Measurements from ENCODE around the gene MYL11.

Gene MYL11

DNA sequence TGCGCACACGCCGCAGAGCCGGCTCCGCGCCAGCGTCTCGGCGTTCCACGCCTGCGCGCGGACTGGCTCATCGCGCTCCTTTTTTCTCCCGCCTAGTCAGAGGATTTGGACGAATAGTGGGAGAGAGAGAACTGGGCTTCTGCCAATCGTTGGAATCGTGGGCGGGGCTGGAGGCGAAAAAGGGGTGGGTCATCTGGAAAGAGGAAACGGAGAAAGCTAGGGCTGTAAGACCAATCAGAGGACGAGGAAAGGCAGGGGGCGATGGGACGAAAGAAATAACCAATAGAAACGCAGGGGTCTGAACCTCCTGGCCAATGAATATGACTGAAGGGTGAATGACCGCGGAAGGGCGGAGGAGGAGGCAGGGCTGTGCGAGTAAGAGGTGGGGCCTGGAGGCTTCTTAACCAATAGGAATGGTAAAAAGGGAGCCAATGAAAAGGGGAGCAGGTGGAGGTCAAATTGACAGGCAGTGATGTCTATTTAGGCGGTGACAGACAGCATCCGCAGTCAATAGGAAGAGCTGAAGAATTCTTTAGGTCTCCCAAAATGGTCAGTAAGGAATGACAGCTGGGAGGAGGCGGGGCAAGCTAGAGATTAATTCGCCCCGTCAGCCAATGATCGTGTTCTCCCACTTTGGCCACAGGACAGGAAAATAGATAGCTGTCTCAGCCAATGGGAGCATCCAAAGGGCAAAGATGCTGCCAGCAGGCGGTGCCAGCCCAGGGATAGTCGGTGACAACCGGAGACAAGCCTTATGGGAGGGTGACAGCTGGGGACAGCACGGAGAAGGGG lies 4.0 kb upstream of the MYL11 start, which contains the start of gene TBC1D10B:
Gene TBC1D10B (minus strand): TSS at position 39 of the 792 bp plus-strand sequence. CDS start 311 bp downstream, outside the sequence.
- peak; percentile 100 for DNase-seq
- TF ChIP-seq GATA1 (IDR thresholded peaks at IDR 0.05; ENCODE audit: low read depth, low read length) (no peak), POLR2A (IDR thresholded peaks at IDR 0.05; ENCODE audit: low read length) (peak; percentile 54)

DNA sequence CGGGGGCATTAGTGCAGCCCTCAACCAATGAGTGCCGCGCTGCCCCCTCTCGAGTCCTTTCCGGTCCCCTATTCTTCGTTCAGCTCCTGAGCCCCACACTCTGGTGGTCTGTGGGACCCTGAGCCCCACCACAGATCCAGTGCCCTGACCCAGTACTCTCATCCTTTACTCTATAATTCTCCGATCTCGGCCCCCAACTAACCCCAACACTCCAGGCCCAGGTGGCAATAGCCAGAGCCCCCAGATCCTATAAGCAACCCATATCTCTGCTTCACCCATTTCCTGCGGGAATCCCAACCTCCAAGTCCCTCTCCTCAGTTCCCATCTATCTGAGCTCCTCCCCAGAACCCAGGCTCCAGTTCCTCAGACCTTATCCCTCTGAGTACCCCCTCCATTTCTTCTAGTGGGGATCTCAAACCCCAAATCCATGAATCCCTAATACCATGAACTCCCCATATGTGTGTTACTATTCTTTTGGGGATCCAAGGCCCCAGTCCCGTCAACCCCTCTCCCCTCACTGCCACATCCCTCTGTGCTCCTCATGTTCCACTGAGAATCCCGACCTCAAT lies 3.3 kb upstream of the MYL11 start:
- no peak for TF ChIP-seq POLR2A (IDR thresholded peaks at IDR 0.05; ENCODE audit: low read length)
- no peak for TF ChIP-seq GATA1 (IDR thresholded peaks at IDR 0.05; ENCODE audit: low read depth, low read length)
- no peak for DNase-seq

DNA sequence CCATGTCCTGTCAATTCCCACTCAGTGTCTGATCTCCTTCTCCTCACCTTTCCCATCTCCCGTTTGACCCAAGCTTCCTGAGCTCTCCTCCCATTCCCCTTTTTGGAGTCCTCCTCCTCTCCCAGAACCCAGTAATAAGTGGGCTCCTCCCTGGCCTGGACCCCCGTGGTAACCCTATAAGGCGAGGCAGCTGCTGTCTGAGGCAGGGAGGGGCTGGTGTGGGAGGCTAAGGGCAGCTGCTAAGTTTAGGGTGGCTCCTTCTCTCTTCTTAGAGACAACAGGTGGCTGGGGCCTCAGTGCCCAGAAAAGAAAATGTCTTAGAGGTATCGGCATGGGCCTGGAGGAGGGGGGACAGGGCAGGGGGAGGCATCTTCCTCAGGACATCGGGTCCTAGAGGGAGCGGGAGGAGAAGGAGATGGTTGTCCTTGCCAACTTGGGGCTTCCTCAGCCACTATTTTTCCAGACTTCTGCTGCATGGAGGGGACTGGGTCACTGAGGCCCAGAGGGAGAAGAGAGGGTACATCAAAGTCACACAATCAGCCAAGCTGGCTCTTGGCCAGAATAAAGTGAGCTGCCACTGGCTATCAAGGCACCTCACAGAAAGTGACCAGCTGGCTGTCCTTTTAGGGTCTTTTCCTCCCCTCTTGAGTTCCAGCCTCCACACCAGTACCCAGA lies 2.4 kb upstream of the MYL11 start:
- peak in 1 of 2 experiments; percentile 62 for DNase-seq
- no peak for TF ChIP-seq GATA1 (IDR thresholded peaks at IDR 0.05; ENCODE audit: low read depth, low read length)
- no peak for TF ChIP-seq POLR2A (IDR thresholded peaks at IDR 0.05; ENCODE audit: low read length)

DNA sequence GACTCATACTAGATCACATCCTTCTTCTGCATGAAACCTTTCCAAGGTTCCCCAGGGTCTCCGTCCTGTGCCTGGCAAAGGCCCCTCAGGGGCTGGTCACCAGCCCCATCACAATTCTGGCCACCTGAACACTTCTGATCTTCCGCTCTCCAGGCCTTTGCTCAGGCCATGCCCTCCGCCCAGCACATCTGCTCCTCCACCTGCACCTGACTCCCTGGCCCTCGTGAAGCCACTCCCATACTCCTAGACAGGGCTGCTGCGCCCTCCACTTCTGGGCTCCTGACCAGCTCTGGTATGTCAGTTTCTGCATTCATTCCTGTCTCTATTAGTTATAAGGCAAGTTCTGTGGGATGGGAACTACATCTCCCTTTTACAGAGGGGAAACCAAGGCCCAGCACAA lies 1.9 kb upstream of the MYL11 start:
- DNase-seq: no peak
- TF ChIP-seq POLR2A (IDR thresholded peaks at IDR 0.05; ENCODE audit: low read length): no peak
- TF ChIP-seq GATA1 (IDR thresholded peaks at IDR 0.05; ENCODE audit: low read depth, low read length): no peak

DNA sequence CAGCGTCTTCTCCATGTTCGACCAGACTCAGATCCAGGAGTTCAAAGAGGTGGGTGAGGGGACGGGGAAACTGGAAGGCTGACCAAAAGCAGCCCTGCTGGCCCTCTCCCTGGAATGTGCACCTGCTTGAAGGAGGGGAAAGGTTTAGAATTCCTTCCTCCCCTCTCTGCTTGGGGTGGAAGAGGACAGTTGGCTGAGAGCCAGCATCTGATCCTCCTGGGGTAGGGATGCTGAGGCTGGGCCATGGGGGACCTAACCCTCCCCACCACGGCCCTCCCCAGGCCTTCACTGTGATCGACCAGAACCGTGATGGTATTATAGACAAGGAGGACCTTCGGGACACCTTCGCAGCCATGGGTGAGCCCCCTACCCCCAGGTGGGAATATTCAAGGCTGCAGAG lies 1.3 kb downstream of the MYL11 start:
- no peak for DNase-seq
- no peak for TF ChIP-seq POLR2A (IDR thresholded peaks at IDR 0.05; ENCODE audit: low read length)
- no peak for TF ChIP-seq GATA1 (IDR thresholded peaks at IDR 0.05; ENCODE audit: low read depth, low read length)

DNA sequence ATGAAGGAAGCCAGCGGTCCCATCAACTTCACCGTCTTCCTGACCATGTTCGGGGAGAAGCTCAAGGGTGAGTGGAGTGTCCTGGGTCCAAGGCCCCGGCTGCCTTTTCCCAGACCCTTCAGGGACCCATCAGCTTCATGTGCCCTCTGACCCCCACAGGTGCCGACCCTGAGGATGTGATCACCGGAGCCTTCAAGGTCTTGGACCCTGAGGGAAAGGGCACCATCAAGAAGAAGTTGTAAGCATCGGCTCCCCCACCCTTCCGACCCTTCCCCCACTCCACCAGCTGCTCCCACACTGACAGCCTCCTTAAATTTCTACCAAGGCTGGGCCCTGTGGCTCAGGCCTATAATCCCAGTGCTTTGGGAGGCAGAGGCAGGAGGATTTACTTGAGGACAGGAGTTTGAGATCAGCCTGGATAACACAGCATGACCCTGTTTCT lies 1.9 kb downstream of the MYL11 start:
- no peak for DNase-seq
- no peak for TF ChIP-seq GATA1 (IDR thresholded peaks at IDR 0.05; ENCODE audit: low read depth, low read length)

DNA sequence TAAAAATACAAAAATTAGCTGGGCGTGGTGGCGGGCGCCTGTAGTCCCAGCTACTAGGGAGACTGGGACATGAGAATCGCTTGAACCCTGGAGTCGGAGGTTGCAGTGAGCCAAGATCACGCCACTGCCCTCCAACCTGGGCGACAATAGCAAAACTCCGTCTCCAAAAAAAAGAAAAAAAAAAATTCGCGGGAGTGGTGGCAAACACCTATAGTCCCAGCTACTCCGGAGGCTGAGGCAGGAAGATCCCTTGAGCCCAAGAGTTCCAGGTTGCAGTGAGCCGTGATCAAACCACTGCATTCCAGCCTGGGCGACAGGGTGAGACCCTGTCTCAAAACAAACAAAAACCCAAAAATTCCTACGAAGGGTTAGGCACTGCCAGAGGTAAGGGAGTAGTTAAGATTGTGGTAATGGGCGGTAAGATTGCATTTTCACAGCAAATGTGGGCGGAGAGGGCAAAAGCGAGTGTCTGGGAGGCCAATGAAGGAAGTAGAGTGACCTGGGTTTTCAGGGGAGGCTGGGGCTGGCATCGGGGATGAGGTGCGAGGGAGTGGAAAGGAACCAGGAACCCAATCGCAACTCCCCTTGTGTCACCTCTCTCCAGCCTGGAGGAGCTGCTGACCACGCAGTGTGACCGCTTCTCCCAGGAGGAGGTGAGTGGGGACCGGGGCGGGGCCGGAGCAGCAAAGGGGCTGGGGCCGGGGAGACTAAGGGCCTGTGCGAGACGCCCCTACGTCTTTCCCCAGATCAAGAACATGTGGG lies 2.6 kb downstream of the MYL11 start:
- no peak for DNase-seq

DNA sequence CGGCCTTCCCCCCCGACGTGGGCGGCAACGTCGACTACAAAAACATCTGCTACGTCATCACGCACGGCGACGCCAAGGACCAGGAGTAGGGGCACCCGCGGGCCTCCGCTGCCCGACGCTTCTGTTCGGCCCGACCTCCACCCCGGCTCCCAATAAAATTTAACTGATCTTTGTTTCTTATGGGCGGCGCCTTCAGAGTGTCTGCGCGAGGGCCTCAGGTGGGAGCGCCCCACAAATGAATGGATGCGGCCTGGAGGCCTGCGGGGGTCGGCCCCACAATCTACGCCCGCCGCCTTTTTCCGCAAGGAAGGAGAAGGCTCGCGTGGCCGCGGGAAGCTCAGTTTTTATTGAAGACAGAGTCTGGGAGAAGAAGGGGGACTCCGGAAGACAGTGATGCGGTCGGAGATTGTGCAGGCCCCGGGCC lies 3.2 kb downstream of the MYL11 start:
- no peak for TF ChIP-seq GATA1 (IDR thresholded peaks at IDR 0.05; ENCODE audit: low read depth, low read length)
- peak; percentile 65 for TF ChIP-seq POLR2A (IDR thresholded peaks at IDR 0.05; ENCODE audit: low read length)
- DNase-seq: peak; percentile 93 to 94

More for the DNA sequence above, 2.6 kb downstream of the MYL11 start:
- TF ChIP-seq POLR2A (IDR thresholded peaks at IDR 0.05; ENCODE audit: low read length) (no peak), GATA1 (IDR thresholded peaks at IDR 0.05; ENCODE audit: low read depth, low read length) (no peak)

DNA sequence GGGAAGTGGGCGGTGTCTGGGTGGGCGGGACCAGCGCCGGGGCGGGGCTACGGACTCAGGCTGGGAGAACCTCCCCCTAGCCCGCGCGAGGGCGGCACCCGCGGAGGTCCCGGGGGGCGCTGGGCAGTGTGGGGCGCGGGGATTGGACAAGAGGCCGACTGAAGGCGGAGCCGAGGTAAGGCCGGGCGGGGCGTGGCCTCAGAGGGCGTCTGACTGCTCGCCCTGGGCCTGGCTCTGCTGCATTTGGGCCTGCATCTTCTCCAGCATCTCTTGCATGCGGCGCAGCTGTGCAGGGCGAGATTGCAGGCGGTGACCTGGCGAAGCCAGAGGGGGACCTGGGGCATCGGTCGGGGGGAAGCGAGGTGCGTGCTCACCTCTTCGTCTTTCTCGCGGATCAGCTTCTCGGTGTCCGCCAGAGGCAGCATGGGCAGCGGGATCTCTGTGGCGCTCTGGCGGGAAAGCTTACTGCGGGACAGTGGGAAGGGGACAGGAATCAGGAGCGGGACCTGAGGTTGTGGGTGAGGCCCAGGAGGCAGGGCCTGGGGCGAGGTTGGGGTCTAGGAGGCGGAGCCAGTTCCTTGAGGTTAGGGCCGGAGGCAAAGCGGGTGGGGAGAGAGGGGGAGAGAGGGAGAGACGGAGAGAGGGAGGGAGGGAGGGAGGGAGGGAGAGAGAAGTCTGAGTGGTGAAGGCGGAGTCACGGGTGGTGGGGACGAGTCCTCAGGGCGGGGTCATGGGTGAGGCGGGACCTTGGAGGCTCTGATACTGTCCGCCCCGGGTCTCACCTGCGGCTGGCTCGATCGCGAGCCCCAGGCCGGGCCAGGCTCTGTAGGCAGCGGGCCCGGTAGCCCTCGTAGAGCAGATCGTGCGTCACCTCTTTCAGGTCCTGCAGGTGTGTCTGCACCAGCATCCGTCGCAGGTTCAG lies 3.9 kb downstream of the MYL11 start:
- DNase-seq: peak; percentile 99 to 100
- TF ChIP-seq POLR2A (IDR thresholded peaks at IDR 0.05; ENCODE audit: low read length) (peak; percentile 62), GATA1 (IDR thresholded peaks at IDR 0.05; ENCODE audit: low read depth, low read length) (no peak)

DNA sequence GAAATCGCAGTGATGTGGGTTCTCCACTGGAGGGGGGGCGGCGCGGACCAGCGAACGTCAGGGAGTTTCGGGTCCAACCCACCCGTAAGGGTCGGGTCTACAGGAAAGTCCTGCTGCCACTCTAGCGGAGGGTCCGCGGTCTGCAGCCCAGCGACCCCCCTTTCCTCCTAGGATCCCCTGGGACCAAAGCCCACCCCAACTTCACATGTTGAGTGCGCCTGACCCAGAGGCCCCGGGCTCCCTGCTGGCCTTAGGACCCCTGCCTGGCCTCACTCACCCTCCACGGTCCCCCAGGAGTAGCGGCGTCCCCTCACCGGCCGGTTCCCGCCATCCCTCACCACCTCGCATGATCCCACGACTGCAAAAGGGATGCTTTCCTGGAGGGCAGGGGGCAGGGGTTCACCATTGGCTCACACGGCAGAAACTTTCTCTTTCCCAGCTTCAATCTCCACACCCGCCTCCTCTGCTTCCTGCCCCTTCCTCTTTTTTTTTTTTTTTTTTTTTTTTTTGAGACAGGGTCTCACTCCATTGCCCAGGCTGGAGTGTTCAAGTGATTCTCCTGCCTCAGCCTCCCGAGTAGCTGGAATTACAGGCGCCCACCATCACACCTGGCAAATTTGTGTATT lies 4.7 kb downstream of the MYL11 start:
- TF ChIP-seq POLR2A (IDR thresholded peaks at IDR 0.05; ENCODE audit: low read length) (no peak), GATA1 (IDR thresholded peaks at IDR 0.05; ENCODE audit: low read depth, low read length) (no peak)
- no peak for DNase-seq

DNA sequence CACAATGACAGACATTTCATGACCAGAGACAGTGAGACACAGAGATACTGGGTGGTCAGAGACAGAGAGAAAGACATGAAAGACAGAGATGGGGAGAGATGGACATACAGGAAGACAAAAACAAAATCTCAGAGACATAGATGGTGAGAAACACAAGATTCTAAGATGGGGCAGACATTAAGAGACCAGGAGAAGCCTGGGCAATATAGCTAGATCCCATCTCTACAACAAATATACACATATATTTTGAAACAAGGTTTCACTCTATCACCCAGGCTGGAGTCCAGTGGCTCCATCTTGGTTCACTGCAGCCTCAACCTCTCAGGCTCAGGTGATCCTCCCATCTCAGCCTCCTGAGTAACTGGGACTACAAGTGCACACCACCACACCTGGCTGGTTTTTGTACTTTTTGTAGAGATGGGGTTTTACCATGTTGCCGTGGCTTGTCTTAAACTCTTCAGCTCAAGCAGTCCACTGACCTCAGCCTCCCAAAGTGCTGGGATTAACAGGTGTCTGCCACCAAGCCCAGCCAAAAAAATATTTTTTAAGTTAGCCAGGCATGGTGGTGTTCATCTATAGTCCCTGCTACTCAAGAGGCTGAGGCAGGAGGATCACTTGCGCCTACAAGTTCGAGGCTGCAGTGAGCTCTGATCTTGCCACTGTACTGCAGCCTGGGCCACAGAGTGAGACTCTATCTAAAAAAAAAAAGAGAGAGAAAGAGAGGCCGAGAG lies 5.6 kb downstream of the MYL11 start:
- TF ChIP-seq GATA1 (IDR thresholded peaks at IDR 0.05; ENCODE audit: low read depth, low read length) (no peak), POLR2A (IDR thresholded peaks at IDR 0.05; ENCODE audit: low read length) (no peak)
- no peak for DNase-seq

DNA sequence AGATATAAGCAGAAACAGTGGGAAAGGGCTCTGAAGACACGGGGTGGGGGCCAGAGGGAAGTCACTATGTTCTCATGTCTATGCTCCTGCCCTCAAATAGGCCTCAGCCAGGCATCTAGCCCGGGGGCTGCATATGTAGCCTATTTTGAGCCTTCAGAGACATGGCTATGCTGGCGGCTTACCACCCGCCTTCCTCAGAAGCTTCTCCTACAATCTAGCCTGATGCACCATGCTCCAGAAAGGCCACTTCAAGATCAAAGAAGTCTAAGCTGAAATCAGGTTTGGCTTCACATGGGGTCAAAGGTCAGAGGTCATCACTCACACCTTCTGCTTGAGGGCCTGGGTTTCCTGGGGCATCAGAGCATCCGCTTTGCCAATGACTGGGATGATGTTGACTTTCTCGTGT lies 6.2 kb downstream of the MYL11 start:
- TF ChIP-seq POLR2A (IDR thresholded peaks at IDR 0.05; ENCODE audit: low read length) (no peak), GATA1 (IDR thresholded peaks at IDR 0.05; ENCODE audit: low read depth, low read length) (no peak)
- no peak for DNase-seq
